Uterus (tissue), 4 donors: ENCODE measurements around the gene AGBL5. TPM values are rescaled to one million over a fixed set of nuclear protein-coding genes. Genes with fewer than 3 reads are reported as not detected.
"Not testable (repeated sequence)": the region's sequence is repeated elsewhere in the genome, so short reads cannot be mapped to it uniquely, and the experiment has no call there.

Experiments used
- DNase-seq, 2 donors: peaks; one replicate each; pipeline ENCODE4 v3.0.0-alpha.2; 2019 to 2020
- H3K27ac ChIP-seq, 2 donors: fragments of 200-600 bp; sonication (generic); 1 replicate in 1 of 2; 2 replicates in 1 of 2; pipeline ENCODE4 v1.5.1; 2016 to 2018
- H3K27me3 ChIP-seq, 2 donors: fragments of 200-600 bp; sonication (generic); one replicate each; pipeline ENCODE4 v1.5.1; 2018 to 2019; ENCODE audit warnings: control low read depth in 1 of 2
- H3K36me3 ChIP-seq, 2 donors: fragments of 200-600 bp; sonication (generic); one replicate each; pipeline ENCODE4 v1.5.1; 2019; ENCODE audit warnings: control low read depth in 1 of 2
- H3K4me1 ChIP-seq, 2 donors: fragments of 200-600 bp; sonication (generic); one replicate each; pipeline ENCODE4 v1.5.1; 2018 to 2019; ENCODE audit warnings: control low read depth in 1 of 2
- H3K4me3 ChIP-seq, 2 donors: fragments of 200-600 bp; sonication (generic); 1 replicate in 1 of 2; 2 replicates in 1 of 2; pipeline ENCODE4 v1.5.1; 2018 to 2019; ENCODE audit warnings: mild to moderate bottlenecking in 1 of 2
- H3K9me3 ChIP-seq, 2 donors: fragments of 200-600 bp; sonication (generic); one replicate each; pipeline ENCODE4 v1.5.1; 2019; ENCODE audit warnings: control low read depth in 1 of 2
- CTCF ChIP-seq, 4 experiments: fragments of 200-600 bp in 2 of 4; fragments of 450-650 bp in 2 of 4; sonication (generic) in 2 of 4; IDR thresholded peaks; one replicate each; pipeline ENCODE4 v1.5.1; 2016 to 2019; ENCODE audit warnings: antibody characterized with exemption in 4 of 4, mild to moderate bottlenecking in 2 of 4, moderate library complexity in 1 of 4
- POLR2A ChIP-seq, 2 donors: fragments of 450-650 bp; IDR thresholded peaks; one replicate each; pipeline ENCODE4 v1.6.1; 2016; ENCODE audit warnings: antibody characterized with exemption in 2 of 2, mild to moderate bottlenecking in 1 of 2, moderate library complexity in 1 of 2
- intact Hi-C: fragments of 100-400 bp; cut with DNase I; formaldehyde crosslinking; loops from one replicate; pipeline ENCODE4 v1.15.1; 2023; ENCODE audit warnings: low total_unique reads
- total RNA-seq, 4 donors: library from RNA; depleted of rRNA in 3 of 4; stranded (reverse); fragments of >200 nt in 3 of 4; gene quantifications; one replicate each; pipeline versions ENCODE4 v1.1.0 to v1.2.4, GENCODE V29; 2014 to 2023
- donor health status: DM: yes; HTN: yes; CAD: no.

The AGBL5 gene
- total RNA-seq, 4 donors from 2014 or later = 0.77 to 26.2 (median 10.8) TPM

- Histone ChIP-seq H3K9me3 (no peaks in the 10 kb centered on the region), H3K36me3 (no peaks in the 10 kb centered on the region), H3K4me3 (no peak overlapping the region), H3K27me3 (no peaks in the 10 kb centered on the region), H3K27ac (peak overlapping the region; percentile 95 to 98), H3K4me1 (peaks cover 9 to 10% of the 10 kb centered on the region in 2 donors)
- TF ChIP-seq CTCF (IDR thresholded peaks at IDR 0.05) (no peak), POLR2A (IDR thresholded peaks at IDR 0.05) (no peak)
- DNase-seq = no peak
- intact Hi-C loops = no loop called here
These were observed 21.5 kb downstream of the AGBL5 start for GRCh38 chr2:27072920-27073319.

GRCh38 chr2:27073782-27074181, 22.3 kb downstream of the AGBL5 start:
- no peak for TF ChIP-seq POLR2A (IDR thresholded peaks at IDR 0.05)
- TF ChIP-seq CTCF (IDR thresholded peaks at IDR 0.05) = no peak
- Histone ChIP-seq H3K36me3 (no peaks in the 10 kb centered on the region), H3K4me1 (peaks cover 7 to 9% of the 10 kb centered on the region in 2 donors), H3K27me3 (no peaks in the 10 kb centered on the region), H3K9me3 (no peaks in the 10 kb centered on the region), H3K27ac (peak overlapping the region; percentile 95 to 98), H3K4me3 (no peak overlapping the region)
- intact Hi-C loops = no loop called here
- DNase-seq = no peak

- H3K9me3 ChIP-seq = no peaks in the 10 kb centered on the region
- TF ChIP-seq POLR2A (IDR thresholded peaks at IDR 0.05) = no peak
- TF ChIP-seq CTCF (IDR thresholded peaks at IDR 0.05) = no peak
- peak overlapping the region; percentile 95 to 98 for H3K27ac ChIP-seq
- intact Hi-C loops = no loop called here
- H3K36me3 ChIP-seq = no peaks in the 10 kb centered on the region
- DNase-seq = peak; percentile 46 to 48
- peaks cover 3 to 6% of the 10 kb centered on the region in 2 donors for H3K4me1 ChIP-seq
- H3K27me3 ChIP-seq = no peaks in the 10 kb centered on the region
- H3K4me3 ChIP-seq = no peak overlapping the region
These were observed 23.5 kb downstream of the AGBL5 start for GRCh38 chr2:27074738-27075565.

- intact Hi-C loops, H3K4me3 ChIP-seq, H3K4me1 ChIP-seq, H3K9me3 ChIP-seq, H3K36me3 ChIP-seq, H3K27me3 ChIP-seq, DNase-seq: not testable (repeated sequence)
- peak overlapping the region; percentile 95 to 98 for H3K27ac ChIP-seq
These were observed 24.1 kb downstream of the AGBL5 start for GRCh38 chr2:27075566-27075871.

GRCh38 chr2:27076323-27076722, 24.9 kb downstream of the AGBL5 start:
- Histone ChIP-seq H3K27me3 (no peaks in the 10 kb centered on the region), H3K36me3 (no peaks in the 10 kb centered on the region), H3K9me3 (no peaks in the 10 kb centered on the region), H3K4me1 (peaks cover under 1 to 4% of the 10 kb centered on the region in 2 donors), H3K27ac (peak overlapping the region; percentile 92 to 98), H3K4me3 (no peak overlapping the region)
- TF ChIP-seq CTCF (IDR thresholded peaks at IDR 0.05) = no peak
- TF ChIP-seq POLR2A (IDR thresholded peaks at IDR 0.05) = no peak
- DNase-seq = no peak
- intact Hi-C loops = no loop called here
